IMR-90 (cell line): Measurements from ENCODE around the gene RRP9. TPM values are rescaled to one million over a fixed set of nuclear protein-coding genes. Genes with fewer than 3 reads are reported as not detected.

Source experiments
- ATAC-seq: fragments of 200-7000 bp; cut with Tn5 transposase; 2 replicates; pipeline ENCODE4 v1.9.1; 2020; ENCODE audit warnings: low read depth, mild to moderate bottlenecking, moderate library complexity
- BruUV-seq: library from RNA; stranded (reverse); fragments of 400-500 nt; replicated peaks from 2 replicates; lab custom pipeline; 2021; lab: Mats Ljungman, UMichigan
- CTCF ChIA-PET: fragments of 300-600 bp; formaldehyde crosslinking; extraction: SDS; loops from one replicate; lab custom pipeline; 2021; ENCODE audit warnings: antibody characterized with exemption; lab: Yijun Ruan, JAX
- POLR2A ChIA-PET: fragments of 300-600 bp; sonication (Branson Sonifier 250); formaldehyde crosslinking; loops from one replicate; lab custom pipeline; 2022; ENCODE audit warnings: antibody characterized with exemption; ENCODE audit not compliant: unreplicated experiment; lab: Charles Lee
- DNase-seq: peaks from one replicate; pipeline ENCODE4 v3.0.0; 2013
- H2AFZ ChIP-seq: replicated peaks from 2 replicates; pipeline ENCODE3; 2013; ENCODE audit warnings: low read length, mild to moderate bottlenecking; ENCODE audit not compliant: poor library complexity
- H2AK5ac ChIP-seq: 2 replicates; pipeline ENCODE4 v1.6.1; 2013; ENCODE audit warnings: low read depth, low read length, inconsistent platforms
- H2AK9ac ChIP-seq: replicated peaks from 2 replicates; pipeline ENCODE3; 2013; ENCODE audit warnings: mild to moderate bottlenecking, low read depth, low read length, moderate library complexity; ENCODE audit not compliant: poor library complexity
- H2BK120ac ChIP-seq: 2 replicates; pipeline ENCODE4 v1.6.1; 2013; ENCODE audit warnings: low read depth, low read length, inconsistent platforms
- H2BK15ac ChIP-seq: 3 replicates; pipeline ENCODE4 v1.6.1; 2013; ENCODE audit warnings: low read depth, low read length, inconsistent platforms
- H2BK20ac ChIP-seq: 2 replicates; pipeline ENCODE4 v1.6.1; 2013; ENCODE audit warnings: low read depth, mild to moderate bottlenecking, inconsistent platforms, low read length, moderate library complexity
- H2BK5ac ChIP-seq: 2 replicates; pipeline ENCODE4 v1.6.1; 2013; ENCODE audit warnings: mild to moderate bottlenecking, low read depth, low read length, inconsistent platforms; ENCODE audit not compliant: poor library complexity, severe bottlenecking
- H3K14ac ChIP-seq: replicated peaks from 2 replicates; pipeline ENCODE4 v1.6.1; 2013; ENCODE audit warnings: low read depth, low read length, inconsistent platforms
- H3K18ac ChIP-seq: 2 replicates; pipeline ENCODE4 v1.6.1; 2013; ENCODE audit warnings: low read depth, low read length, control low read depth
- H3K23ac ChIP-seq: 2 replicates; pipeline ENCODE4 v1.6.1; 2013; ENCODE audit warnings: low read depth, low read length, inconsistent platforms
- H3K27ac ChIP-seq: 2 replicates; pipeline ENCODE4 v1.5.1; 2013; ENCODE audit warnings: mild to moderate bottlenecking, control low read depth, low read length; ENCODE audit not compliant: insufficient read depth
- H3K27me3 ChIP-seq: 2 replicates; pipeline ENCODE4 v1.6.1; 2013; ENCODE audit warnings: low read length; ENCODE audit not compliant: control insufficient read depth, insufficient read depth
- H3K36me3 ChIP-seq: 2 replicates; pipeline ENCODE4 v1.6.1; 2013; ENCODE audit warnings: low read length, mixed read lengths; ENCODE audit not compliant: control insufficient read depth, insufficient read depth
- H3K4ac ChIP-seq: 2 replicates; pipeline ENCODE4 v1.6.1; 2013; ENCODE audit warnings: low read depth, low read length, inconsistent platforms
- H3K4me1 ChIP-seq: 2 replicates; pipeline ENCODE4 v1.6.1; 2013; ENCODE audit warnings: low read length, mixed read lengths; ENCODE audit not compliant: control insufficient read depth, insufficient read depth
- H3K4me2 ChIP-seq: 2 replicates; pipeline ENCODE4 v1.6.1; 2013; ENCODE audit warnings: low read depth, mild to moderate bottlenecking, control low read depth, low read length, moderate library complexity
- H3K4me3 ChIP-seq: 2 replicates; pipeline ENCODE4 v1.5.1; 2013; ENCODE audit warnings: low read depth, mild to moderate bottlenecking, control low read depth, low read length, moderate library complexity; ENCODE audit not compliant: insufficient read depth
- H3K56ac ChIP-seq: 2 replicates; pipeline ENCODE4 v1.6.1; 2013; ENCODE audit warnings: low read length, inconsistent platforms; ENCODE audit not compliant: insufficient read depth; ENCODE audit errors: extremely low read depth
- H3K79me1 ChIP-seq, 2 experiments: 2 replicates each; pipeline ENCODE4 v1.6.1; 2013; ENCODE audit warnings: low read length in 2 of 2, inconsistent platforms in 1 of 2, low read depth in 1 of 2
- H3K9ac ChIP-seq: 2 replicates; pipeline ENCODE4 v1.6.1; 2013; ENCODE audit warnings: low read depth, low read length, control low read depth
- H3K9me1 ChIP-seq: 2 replicates; pipeline ENCODE4 v1.6.1; 2013; ENCODE audit warnings: low read length, inconsistent platforms; ENCODE audit not compliant: insufficient read depth
- H3K9me3 ChIP-seq: 2 replicates; pipeline ENCODE4 v1.6.1; 2013; ENCODE audit warnings: low read length; ENCODE audit not compliant: control insufficient read depth, insufficient read depth
- H4K20me1 ChIP-seq: 2 replicates; pipeline ENCODE4 v1.6.1; 2013; ENCODE audit warnings: low read length, inconsistent platforms; ENCODE audit not compliant: insufficient read depth
- H4K5ac ChIP-seq: 2 replicates; pipeline ENCODE4 v1.6.1; 2013; ENCODE audit warnings: mild to moderate bottlenecking, low read depth, low read length, control low read depth
- H4K8ac ChIP-seq, 2 experiments: 2 replicates each; pipeline ENCODE4 v1.6.1; 2013; ENCODE audit warnings: low read depth in 2 of 2, low read length in 2 of 2, control low read depth in 1 of 2, inconsistent platforms in 1 of 2
- H4K91ac ChIP-seq: 2 replicates; pipeline ENCODE4 v1.6.1; 2013; ENCODE audit warnings: low read depth, low read length, inconsistent platforms; ENCODE audit not compliant: insufficient read depth
- CHD1 ChIP-seq: IDR thresholded peaks from 2 replicates; pipeline ENCODE4 v1.6.1; 2012; ENCODE audit warnings: low read depth, low read length, improper control_type of control experiment
- MAFK ChIP-seq: IDR thresholded peaks from 2 replicates; pipeline ENCODE4 v1.6.1; 2012; ENCODE audit warnings: low read depth, low read length, improper control_type of control experiment
- dilution Hi-C: fragments of 300-500 bp; cut with HindIII; formaldehyde crosslinking; loops from one replicate; pipeline ENCODE4 v1.14.3; 2018; ENCODE audit warnings: low sequenced_read_pairs; ENCODE audit not compliant: unreplicated experiment
- in situ Hi-C: fragments of 300-500 bp; cut with MboI; formaldehyde crosslinking; loops from 3 replicates; pipeline ENCODE4 v1.14.3; 2019; ENCODE audit warnings: low sequenced_read_pairs, inconsistent platforms, mixed read lengths
- intact Hi-C: fragments of 100-400 bp; cut with micrococcal nuclease; formaldehyde crosslinking; loops from 2 replicates; pipeline ENCODE4 v1.10.0; 2022
- polyA plus RNA-seq, 3 experiments: library from polyadenylated mRNA; depleted of rRNA; stranded (reverse); fragments of >200 nt; gene quantifications; 2 replicates each; pipeline ENCODE4 v1.2.3, GENCODE V29; 2012; ENCODE audit warnings: low replicate concordance in 1 of 3
- total RNA-seq: library from RNA; depleted of rRNA; stranded (reverse); fragments of >200 nt; gene quantifications from 2 replicates; pipeline ENCODE4 v1.2.3, GENCODE V29; 2012

Gene RRP9
- total and polyA plus RNA-seq, 2 of the 4 experiments (the other 2 are of a cell fraction), result 30.9 to 39.8 TPM

- no peak for TF ChIP-seq MAFK
Measured at GRCh38 chr3:51985063-51985462, 43.4 kb upstream of the RRP9 start (continued).

- Histone ChIP-seq H2BK20ac (no peak overlapping the region), H3K9me3 (no peaks in the 10 kb centered on the region), H4K20me1 (peaks cover 4% of the 10 kb centered on the region), H3K9ac (no peak overlapping the region), H3K36me3 (peaks cover 2% of the 10 kb centered on the region; the same call in 1 of the 2 replicates), H4K91ac (0 out of 2 replicates have a peak overlapping the region, but pooled peaks have one; percentile 78), H2AFZ (no peak overlapping the region), H3K23ac (no peak overlapping the region; the same call in 1 of the 2 replicates), H3K79me1 (peaks cover 5 to 51% of the 10 kb centered on the region in 2 experiments; a peak in 3 of 4 replicates), H4K8ac (peak overlapping the region in 1 of 2 experiments; percentile 79; a peak in 1 of 4 replicates), H2BK120ac (no peak overlapping the region), H3K27me3 (no peaks in the 10 kb centered on the region), H3K27ac (no peak overlapping the region), H2BK15ac (no peak overlapping the region), H2BK5ac (peak overlapping the region; percentile 84), H2AK9ac (peak overlapping the region; percentile 96), H3K4ac (peak overlapping the region; percentile 84), H3K14ac (no peak overlapping the region), H3K4me1 (peaks cover 13% of the 10 kb centered on the region), H3K9me1 (peaks cover 9% of the 10 kb centered on the region), H3K4me2 (no peak overlapping the region), H3K56ac (no peak overlapping the region), H3K18ac (no peak overlapping the region), H2AK5ac (peak overlapping the region; percentile 98), H3K4me3 (no peak overlapping the region), H4K5ac (no peak overlapping the region)
- no TSS peak for BruUV-seq
- no peak for ATAC-seq
- no peak for TF ChIP-seq CHD1
- dilution Hi-C loops, result no loop called here
- intact Hi-C loops, result no loop called here
- in situ Hi-C loops, result no loop called here
- no peak for DNase-seq
- ChIA-PET POLR2A (no interaction called here), CTCF (no interaction called here)
Measured at GRCh38 chr3:51984269-51984647, 42.6 kb upstream of the RRP9 start.
